Inflammatory macrophage treated with lipopolysaccharide for 4 hours (primary cell): ENCODE results near the gene PLCB3.

Experiments used
- DNase-seq: peaks from one replicate; pipeline ENCODE4 v3.0.0-alpha.2; 2020

PLCB3 gene

GRCh38 chr11:64251753-64252002 lies 348 bp downstream of the PLCB3 start:
- no peak for DNase-seq

- DNase-seq, result peak; percentile 51
Measured at GRCh38 chr11:64252003-64252872, 908 bp downstream of the PLCB3 start.

- DNase-seq, result no peak
Measured at GRCh38 chr11:64253043-64253442, 1.7 kb downstream of the PLCB3 start.

- no peak for DNase-seq
Measured at GRCh38 chr11:64253481-64253880, 2.2 kb downstream of the PLCB3 start.

- no peak for DNase-seq
Measured at GRCh38 chr11:64254326-64254725, 3.0 kb downstream of the PLCB3 start.

- no peak for DNase-seq
Measured at GRCh38 chr11:64255135-64256128, 4.1 kb downstream of the PLCB3 start.

GRCh38 chr11:64256300-64256699 lies 5.0 kb downstream of the PLCB3 start:
- no peak for DNase-seq

GRCh38 chr11:64258356-64258755 lies 7.0 kb downstream of the PLCB3 start:
- no peak for DNase-seq

- no peak for DNase-seq
Measured at GRCh38 chr11:64258946-64259532, 7.7 kb downstream of the PLCB3 start.

- DNase-seq, result peak; percentile 49
Measured at GRCh38 chr11:64259533-64260067, 8.3 kb downstream of the PLCB3 start.

- no peak for DNase-seq
Measured at GRCh38 chr11:64260147-64260708, 8.9 kb downstream of the PLCB3 start.

GRCh38 chr11:64261556-64262080 lies 10.3 kb downstream of the PLCB3 start:
- DNase-seq, result no peak

- no peak for DNase-seq
Measured at GRCh38 chr11:64262271-64263002, 11.1 kb downstream of the PLCB3 start.

GRCh38 chr11:64263021-64263946 lies 12.0 kb downstream of the PLCB3 start:
- no peak for DNase-seq

GRCh38 chr11:64263947-64264317 lies 12.6 kb downstream of the PLCB3 start:
- no peak for DNase-seq

- no peak for DNase-seq
Measured at GRCh38 chr11:64264371-64264852, 13.1 kb downstream of the PLCB3 start.

- DNase-seq, result no peak
Measured at GRCh38 chr11:64265176-64266160, 14.1 kb downstream of the PLCB3 start.

- DNase-seq, result no peak
Measured at GRCh38 chr11:64266339-64266738, 15.0 kb downstream of the PLCB3 start.

- no peak for DNase-seq
Measured at GRCh38 chr11:64267207-64267945, 16.0 kb downstream of the PLCB3 start.
